ENCODE results near the gene IL36RN.

IL36RN gene

GRCh38 chr2:113080134-113080533 lies 21.1 kb downstream of the IL36RN start:
- no peak overlapping the region for H3K4me2 ChIP-seq (ENCODE audit: low read depth, low read length)

GRCh38 chr2:113081488-113082210 lies 22.7 kb downstream of the IL36RN start:
- H3K9me2 ChIP-seq (replicated peaks; ENCODE audit: insufficient read depth, low read length), result no peaks in the 10 kb centered on the region
- no peak for DNase-seq
- no peaks in the 10 kb centered on the region for H4K20me1 ChIP-seq (ENCODE audit: insufficient read depth, low read length)
- H3K36me3 ChIP-seq (replicated peaks; ENCODE audit: insufficient read depth, low read length), result no peaks in the 10 kb centered on the region
- no peaks in the 10 kb centered on the region for H3K79me2 ChIP-seq (ENCODE audit: low read length)
- H3F3A ChIP-seq (ENCODE audit: insufficient read depth, low read length), result no peaks in the 10 kb centered on the region
- no peak overlapping the region for H3K4me3 ChIP-seq (ENCODE audit: low read length)
- H2AFZ ChIP-seq (ENCODE audit: low read length), result no peak overlapping the region
- H3K4me2 ChIP-seq (ENCODE audit: low read depth, low read length), result no peak overlapping the region
- H3K4me1 ChIP-seq (ENCODE audit: low read length), result peaks cover 4% of the 10 kb centered on the region
- no peaks in the 10 kb centered on the region for H3K9me3 ChIP-seq (replicated peaks; ENCODE audit: insufficient read depth, low read length)
- no peak overlapping the region for H3K27ac ChIP-seq (ENCODE audit: low read length)
- no peaks in the 10 kb centered on the region for H3K27me3 ChIP-seq (replicated peaks; ENCODE audit: insufficient read depth, low read length)
- no peak for TF ChIP-seq EZH2phosphoT487 (IDR thresholded peaks at IDR 0.05; ENCODE audit: low read length)
- no peak overlapping the region for H3K9ac ChIP-seq (ENCODE audit: low read length)

More at GRCh38 chr2:113080134-113080533, 21.1 kb downstream of the IL36RN start:
- peaks cover 12% of the 10 kb centered on the region for H3K4me1 ChIP-seq (ENCODE audit: low read length)
- H3K27ac ChIP-seq (ENCODE audit: low read length), result no peak overlapping the region
- H3K4me3 ChIP-seq (ENCODE audit: low read length), result no peak overlapping the region
- H3K9me2 ChIP-seq (replicated peaks; ENCODE audit: insufficient read depth, low read length), result no peaks in the 10 kb centered on the region
- no peaks in the 10 kb centered on the region for H4K20me1 ChIP-seq (ENCODE audit: insufficient read depth, low read length)
- H2AFZ ChIP-seq (ENCODE audit: low read length), result no peak overlapping the region
- no peak overlapping the region for H3K9ac ChIP-seq (ENCODE audit: low read length)
- DNase-seq, result peak; percentile 39
- H3K9me3 ChIP-seq (replicated peaks; ENCODE audit: insufficient read depth, low read length), result no peaks in the 10 kb centered on the region
- H3K79me2 ChIP-seq (ENCODE audit: low read length), result no peaks in the 10 kb centered on the region
- H3K36me3 ChIP-seq (replicated peaks; ENCODE audit: insufficient read depth, low read length), result no peaks in the 10 kb centered on the region
- TF ChIP-seq EZH2 (optimal IDR thresholded peaks at IDR 0.05; ENCODE audit: low read depth, low read length) (no peak), CTCF (IDR thresholded peaks at IDR 0.05; ENCODE audit: low read length) (peak; percentile 89), EZH2phosphoT487 (IDR thresholded peaks at IDR 0.05; ENCODE audit: low read length) (no peak)
- H3F3A ChIP-seq (ENCODE audit: insufficient read depth, low read length), result no peaks in the 10 kb centered on the region
- H3K27me3 ChIP-seq (replicated peaks; ENCODE audit: insufficient read depth, low read length), result no peaks in the 10 kb centered on the region

GRCh38 chr2:113083296-113083695 lies 24.3 kb downstream of the IL36RN start:
- H3K9me3 ChIP-seq (replicated peaks; ENCODE audit: insufficient read depth, low read length), result no peaks in the 10 kb centered on the region
- no peaks in the 10 kb centered on the region for H3K4me1 ChIP-seq (ENCODE audit: low read length)
- no peaks in the 10 kb centered on the region for H4K20me1 ChIP-seq (ENCODE audit: insufficient read depth, low read length)
- no peak for DNase-seq
- no peak overlapping the region for H3K27ac ChIP-seq (ENCODE audit: low read length)
- TF ChIP-seq EZH2phosphoT487 (IDR thresholded peaks at IDR 0.05; ENCODE audit: low read length) (no peak), CTCF (IDR thresholded peaks at IDR 0.05; ENCODE audit: low read length) (no peak), EZH2 (optimal IDR thresholded peaks at IDR 0.05; ENCODE audit: low read depth, low read length) (no peak)
- H3K27me3 ChIP-seq (replicated peaks; ENCODE audit: insufficient read depth, low read length), result no peaks in the 10 kb centered on the region
- H3K4me3 ChIP-seq (ENCODE audit: low read length), result no peak overlapping the region
- H2AFZ ChIP-seq (ENCODE audit: low read length), result no peak overlapping the region
- H3K9me2 ChIP-seq (replicated peaks; ENCODE audit: insufficient read depth, low read length), result no peaks in the 10 kb centered on the region
- no peaks in the 10 kb centered on the region for H3F3A ChIP-seq (ENCODE audit: insufficient read depth, low read length)
- no peak overlapping the region for H3K9ac ChIP-seq (ENCODE audit: low read length)
- H3K79me2 ChIP-seq (ENCODE audit: low read length), result no peaks in the 10 kb centered on the region
- H3K36me3 ChIP-seq (replicated peaks; ENCODE audit: insufficient read depth, low read length), result no peaks in the 10 kb centered on the region
- H3K4me2 ChIP-seq (ENCODE audit: low read depth, low read length), result no peak overlapping the region

All from MM.1S (cell line).